LNCaP clone FGC (cell line): Measurements from ENCODE around the gene POC1A.
A peak's percentile ranks its signal among the peaks of the same experiment; 100 is the strongest.

Source experiments
- DNase-seq: peaks from one replicate; pipeline ENCODE4 v3.0.0-alpha.2; 2011; ENCODE audit warnings: low read depth
- H3K4me3 ChIP-seq: 2 replicates; pipeline ENCODE4 v1.5.1; 2011; ENCODE audit warnings: mild to moderate bottlenecking, low read depth, low read length, control low read depth
- CTCF ChIP-seq: IDR thresholded peaks from 2 replicates; pipeline ENCODE4 v1.5.1; 2012; ENCODE audit warnings: mild to moderate bottlenecking; ENCODE audit not compliant: control insufficient read depth, insufficient read depth; ENCODE audit errors: extremely low read depth

Gene POC1A

GRCh38 chr3:52197842-52198625, 43.8 kb upstream of the POC1A start, which contains the start of gene ALAS1:
TSS of gene ALAS1 (plus strand) at chr3:52198160. CDS start at chr3:52199242, 1,082 bp downstream.
- TF ChIP-seq CTCF, result no peak
- H3K4me3 ChIP-seq, result peak within 1 kb of the TSS; percentile 92
- peak; percentile 53 for DNase-seq

GRCh38 chr3:52197499-52197841, 43.2 kb upstream of the POC1A start:
- H3K4me3 ChIP-seq, result peak overlapping the region; percentile 92
- TF ChIP-seq CTCF, result no peak

GRCh38 chr3:52196977-52197376, 42.8 kb upstream of the POC1A start:
- TF ChIP-seq CTCF, result no peak
- no peak for DNase-seq
- no peak overlapping the region for H3K4me3 ChIP-seq

More at GRCh38 chr3:52197499-52197841, 43.2 kb upstream of the POC1A start:
- no peak for DNase-seq

GRCh38 chr3:52195823-52196331, 41.7 kb upstream of the POC1A start:
- no peak for DNase-seq
- no peak for TF ChIP-seq CTCF
- H3K4me3 ChIP-seq, result no peak overlapping the region

GRCh38 chr3:52195291-52195597, 41.0 kb upstream of the POC1A start:
- H3K4me3 ChIP-seq, result no peak overlapping the region
- DNase-seq, result no peak
- TF ChIP-seq CTCF, result no peak

- TF ChIP-seq CTCF, result no peak
- H3K4me3 ChIP-seq, result no peak overlapping the region
- no peak for DNase-seq
Observed at GRCh38 chr3:52194485-52195290, 40.5 kb upstream of the POC1A start.
